K562 (cell line): ENCODE data around the gene CEP43. TPM values are rescaled to one million over a fixed set of nuclear protein-coding genes. Genes with fewer than 3 reads are reported as not detected.

Experiments
- FOXA3 ChIP-seq, 2 experiments: fragments of 450-650 bp in 1 of 2; sonication (generic) in 1 of 2; formaldehyde crosslinking; IDR thresholded peaks in 1 of 2; conservative IDR thresholded peaks in 1 of 2; 2 replicates each; pipeline versions ENCODE4 v1.4.0 to v1.8.0; 2020 to 2022; ENCODE audit warnings: mild to moderate bottlenecking in 2 of 2, missing genetic modification reagents in 1 of 2
- TCF7 ChIP-seq: sonication (generic); IDR thresholded peaks from 2 replicates; pipeline ENCODE4 v1.6.1; 2016; ENCODE audit warnings: antibody characterized with exemption, borderline replicate concordance
- ZNF318 ChIP-seq, 2 experiments: fragments of 450-650 bp; IDR thresholded peaks; 2 replicates each; pipeline ENCODE4 v1.6.1; 2016; ENCODE audit warnings: mild to moderate bottlenecking in 2 of 2, borderline replicate concordance in 1 of 2, low read depth in 1 of 2, moderate library complexity in 1 of 2
- polyA plus RNA-seq, 8 experiments: library from polyadenylated mRNA; depleted of rRNA in 4 of 8; stranded (reverse) in 5 of 8; unstranded in 3 of 8; fragments of >200 nt; fragmentation: Nextera tagmentation in 2 of 8; fragmentation: Illumina TruSeq in 1 of 8; extraction: Ambion mirVana in 2 of 8; extraction: Trizol in 1 of 8; gene quantifications; 2 replicates each; pipeline versions ENCODE4 v1.2.1 to v1.2.3, GENCODE V29; 2011 to 2014; ENCODE audit warnings: inconsistent platforms in 1 of 8, missing spikeins in 1 of 8
- total RNA-seq, 7 experiments: library from RNA; depleted of rRNA in 6 of 7; stranded (reverse); fragments of >200 nt in 6 of 7; fragmentation: Illumina TruSeq in 2 of 7; extraction: Trizol in 2 of 7; gene quantifications; 2 replicates each; pipeline versions ENCODE4 v1.2.1 to v1.2.3, GENCODE V29; 2011 to 2021; ENCODE audit warnings: low replicate concordance in 1 of 7

CEP43 gene
- total and polyA plus RNA-seq, 9 of the 15 experiments (the other 6 are each of a cell fraction or from before 2014, with no cell fraction given), result 15.2 to 55.7 (median 47.4) TPM

GRCh38 chr6:166955865-166956443 is 43.2 kb upstream of the CEP43 start (continued):
- TF ChIP-seq ZNF318 (IDR thresholded peaks at IDR 0.05; ENCODE audit: borderline replicate concordance in 1 of 2, low read depth in 1 of 2), result no peak
- TF ChIP-seq FOXA3 (CRISPR knock-in tag; conservative IDR thresholded peaks at IDR 0.05 in 1 of 2, IDR thresholded peaks at IDR 0.05 in 1 of 2), result 0 out of 4 replicates have a peak, but pooled peaks of 1 of the 2 experiments have one; percentile 72
- TF ChIP-seq TCF7, result no peak
